ENCODE measurements around the gene ECT2L.

Gene ECT2L

DNA sequence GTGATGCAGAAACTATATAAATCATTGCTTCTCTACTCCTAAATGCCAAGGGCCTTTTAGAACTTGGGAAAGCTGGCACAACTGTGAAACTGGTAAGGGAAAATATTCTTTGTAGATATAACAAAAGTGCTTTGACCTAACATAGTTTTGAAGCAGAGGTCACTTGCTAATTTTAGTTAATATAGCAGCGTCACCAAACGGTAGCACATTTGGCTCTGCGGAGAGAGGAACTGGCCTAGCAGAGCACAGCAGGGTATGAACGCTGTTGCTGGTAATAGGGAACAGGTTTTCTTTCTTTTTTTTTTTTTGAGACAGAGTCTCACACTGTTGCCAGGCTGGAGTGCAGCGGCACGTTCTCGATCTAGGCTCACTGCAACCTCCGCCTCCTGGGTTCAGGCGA, 67.4 kb downstream of the ECT2L start:
- Mint-ChIP-seq H3K27me3 (peaks cover 16% of the 10 kb centered on the region), H3K9me3 (no peaks in the 10 kb centered on the region), H3K36me3 (ENCODE audit: low read depth) (no peaks in the 10 kb centered on the region), H3K27ac (no peak overlapping the region), H3K4me3 (no peak overlapping the region), H3K4me1 (ENCODE audit: low read depth) (peaks cover 4% of the 10 kb centered on the region)
- no peak for DNase-seq

GRCh38 chr6:138864343-138864890, 68.5 kb downstream of the ECT2L start:
- H3K27ac Mint-ChIP-seq, result no peak overlapping the region
- DNase-seq, result no peak
- peaks cover 4% of the 10 kb centered on the region for H3K4me1 Mint-ChIP-seq (ENCODE audit: low read depth)
- H3K27me3 Mint-ChIP-seq, result peaks cover 19% of the 10 kb centered on the region
- H3K9me3 Mint-ChIP-seq, result no peaks in the 10 kb centered on the region
- H3K36me3 Mint-ChIP-seq (ENCODE audit: low read depth), result no peaks in the 10 kb centered on the region
- H3K4me3 Mint-ChIP-seq, result no peak overlapping the region

DNA sequence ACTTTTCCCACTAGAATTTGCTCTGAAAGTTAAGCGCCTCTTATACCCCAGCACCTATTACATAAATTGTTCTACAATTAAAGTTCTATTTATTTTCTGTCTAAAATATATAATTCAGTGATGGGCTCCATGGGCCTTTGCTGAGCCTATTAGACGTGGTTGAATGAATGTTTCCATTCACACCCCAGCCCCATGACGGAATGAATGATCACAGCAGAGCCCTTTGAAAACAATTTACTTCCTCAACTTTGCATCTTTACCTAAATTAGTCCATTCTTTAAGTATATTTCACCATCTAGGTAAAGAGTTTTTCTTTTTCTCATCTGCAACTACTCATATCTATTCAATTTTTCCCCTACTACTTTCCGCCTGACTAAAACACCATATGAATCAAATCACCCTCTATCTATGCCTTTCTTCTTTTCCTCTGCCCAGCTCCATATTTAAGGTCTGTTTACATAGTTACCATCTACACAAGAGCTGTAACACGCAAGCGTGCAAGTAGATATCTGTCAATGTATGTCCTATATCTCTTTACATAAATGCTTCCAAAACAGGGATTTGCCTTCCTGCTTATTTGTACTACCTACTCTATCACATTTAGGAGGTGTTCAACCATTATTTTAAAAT, 69.7 kb downstream of the ECT2L start:
- no peaks in the 10 kb centered on the region for H3K36me3 Mint-ChIP-seq (ENCODE audit: low read depth)
- DNase-seq, result no peak
- H3K27me3 Mint-ChIP-seq, result peaks cover 19% of the 10 kb centered on the region
- no peaks in the 10 kb centered on the region for H3K9me3 Mint-ChIP-seq
- H3K4me1 Mint-ChIP-seq (ENCODE audit: low read depth), result peaks cover 13% of the 10 kb centered on the region
- H3K4me3 Mint-ChIP-seq, result no peak overlapping the region
- H3K27ac Mint-ChIP-seq, result no peak overlapping the region

DNA sequence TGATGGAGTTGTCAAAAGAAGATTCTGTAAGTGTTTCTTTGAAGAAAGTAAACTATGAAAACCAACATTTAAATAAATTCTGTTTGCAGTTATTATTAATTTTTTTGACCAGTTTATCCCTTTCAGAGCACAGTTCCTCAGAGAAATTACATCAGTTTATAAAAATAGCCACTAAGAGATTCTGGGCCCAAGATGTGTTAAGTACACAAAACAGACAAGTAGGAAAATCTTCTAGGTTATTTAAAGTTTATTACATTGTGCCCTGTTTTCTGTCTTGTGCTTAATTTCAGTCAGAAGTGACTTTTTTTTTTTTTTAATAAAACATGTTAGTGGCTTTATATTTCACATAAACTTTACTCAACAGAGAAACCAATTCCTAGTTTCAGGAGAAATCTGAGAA, 72.3 kb downstream of the ECT2L start:
- Mint-ChIP-seq H3K9me3 (no peaks in the 10 kb centered on the region), H3K27ac (no peak overlapping the region), H3K4me3 (no peak overlapping the region), H3K36me3 (ENCODE audit: low read depth) (no peaks in the 10 kb centered on the region), H3K4me1 (ENCODE audit: low read depth) (peaks cover 15% of the 10 kb centered on the region), H3K27me3 (peaks cover 12% of the 10 kb centered on the region)
- DNase-seq, result no peak

DNA sequence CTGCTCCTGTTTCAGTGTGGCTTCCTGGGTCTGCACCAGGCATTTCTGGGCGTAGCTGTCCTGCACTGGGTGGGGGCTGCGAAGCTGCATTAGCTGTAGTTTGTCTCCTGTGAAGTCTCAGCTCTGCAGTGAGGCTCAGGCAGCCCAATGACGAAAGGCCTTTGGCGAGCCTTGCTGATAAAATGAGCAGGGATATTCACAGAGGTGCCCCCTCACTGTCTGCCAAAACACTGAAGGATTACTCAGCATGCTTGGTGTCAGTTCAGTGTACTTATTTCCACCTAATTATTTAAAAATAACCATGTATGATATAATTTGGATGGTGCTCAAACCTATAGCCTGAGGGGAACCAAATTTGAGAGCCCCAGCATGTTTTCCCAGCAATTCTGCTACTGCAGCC, 73.5 kb downstream of the ECT2L start:
- Mint-ChIP-seq H3K27ac (no peak overlapping the region), H3K36me3 (ENCODE audit: low read depth) (no peaks in the 10 kb centered on the region), H3K4me3 (no peak overlapping the region), H3K4me1 (ENCODE audit: low read depth) (peaks cover 15% of the 10 kb centered on the region), H3K9me3 (no peaks in the 10 kb centered on the region), H3K27me3 (peaks cover 8% of the 10 kb centered on the region)
- no peak for DNase-seq

DNA sequence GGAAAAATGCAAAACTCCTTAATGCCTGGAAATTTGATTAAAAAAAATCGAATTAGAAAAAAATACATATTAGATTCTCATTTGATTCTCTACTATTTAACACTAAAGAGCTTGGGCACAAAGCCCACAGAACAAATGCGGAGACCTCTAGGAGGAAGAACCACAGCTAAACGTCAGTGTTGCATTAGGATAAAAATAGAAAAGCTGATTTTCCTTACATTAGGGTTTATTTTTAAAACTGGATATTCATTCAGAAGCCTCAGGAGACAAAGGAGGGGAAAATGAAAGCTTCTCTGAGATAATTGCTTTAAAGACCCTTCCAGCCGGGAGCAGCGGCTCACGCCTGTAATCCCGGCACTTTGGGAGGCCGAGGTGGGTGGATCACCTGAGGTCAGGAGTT, 77.3 kb downstream of the ECT2L start:
- no peak for DNase-seq
- H3K4me1 Mint-ChIP-seq (ENCODE audit: low read depth), result peaks cover 11% of the 10 kb centered on the region
- H3K4me3 Mint-ChIP-seq, result no peak overlapping the region
- no peak overlapping the region for H3K27ac Mint-ChIP-seq
- peaks cover 3% of the 10 kb centered on the region for H3K27me3 Mint-ChIP-seq
- no peaks in the 10 kb centered on the region for H3K36me3 Mint-ChIP-seq (ENCODE audit: low read depth)
- H3K9me3 Mint-ChIP-seq, result no peaks in the 10 kb centered on the region

DNA sequence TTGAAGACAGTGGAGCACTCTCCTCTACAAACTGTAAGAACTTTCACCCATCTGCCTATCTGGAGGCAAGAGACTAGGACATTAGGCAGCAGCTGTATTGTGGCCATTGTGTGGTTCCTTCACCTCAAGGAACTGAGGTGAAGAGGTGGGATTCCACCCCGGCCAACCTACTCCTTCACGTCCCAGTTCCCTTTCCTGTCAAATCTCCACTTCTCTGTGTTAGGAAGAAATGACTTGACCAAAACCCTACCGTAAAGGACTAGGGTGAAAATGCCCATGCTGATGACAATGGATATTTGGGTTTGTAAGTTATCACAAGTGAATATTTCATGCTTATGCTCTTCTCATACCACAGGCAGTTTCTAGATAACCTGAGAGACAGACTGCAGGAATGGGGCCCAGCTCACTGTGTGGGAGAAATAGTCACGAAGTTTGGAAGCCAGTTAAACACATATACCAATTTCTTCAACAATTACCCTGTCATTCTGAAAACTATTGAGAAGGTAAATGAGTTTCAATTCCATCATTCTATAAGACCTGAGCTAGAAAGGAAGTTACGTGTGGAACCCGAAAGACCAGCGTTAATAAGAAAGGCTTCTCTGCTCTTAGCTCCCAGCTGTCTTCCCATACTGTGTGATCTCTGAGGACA, 86.6 kb downstream of the ECT2L start:
- DNase-seq, result no peak
- H3K36me3 Mint-ChIP-seq (ENCODE audit: low read depth), result no peaks in the 10 kb centered on the region
- peaks cover 8% of the 10 kb centered on the region for H3K4me1 Mint-ChIP-seq (ENCODE audit: low read depth)
- H3K9me3 Mint-ChIP-seq, result no peaks in the 10 kb centered on the region
- no peak overlapping the region for H3K4me3 Mint-ChIP-seq
- peak overlapping the region; percentile 75 for H3K27ac Mint-ChIP-seq
- H3K27me3 Mint-ChIP-seq, result no peaks in the 10 kb centered on the region

- no peaks in the 10 kb centered on the region for H3K9me3 Mint-ChIP-seq
- no peaks in the 10 kb centered on the region for H3K36me3 Mint-ChIP-seq (ENCODE audit: low read depth)
- peaks cover 10% of the 10 kb centered on the region for H3K4me1 Mint-ChIP-seq (ENCODE audit: low read depth)
- H3K4me3 Mint-ChIP-seq, result no peak overlapping the region
- no peak for DNase-seq
- H3K27me3 Mint-ChIP-seq, result no peaks in the 10 kb centered on the region
- H3K27ac Mint-ChIP-seq, result no peak overlapping the region
Measured at GRCh38 chr6:138885156-138885819, 89.4 kb downstream of the ECT2L start.

DNA sequence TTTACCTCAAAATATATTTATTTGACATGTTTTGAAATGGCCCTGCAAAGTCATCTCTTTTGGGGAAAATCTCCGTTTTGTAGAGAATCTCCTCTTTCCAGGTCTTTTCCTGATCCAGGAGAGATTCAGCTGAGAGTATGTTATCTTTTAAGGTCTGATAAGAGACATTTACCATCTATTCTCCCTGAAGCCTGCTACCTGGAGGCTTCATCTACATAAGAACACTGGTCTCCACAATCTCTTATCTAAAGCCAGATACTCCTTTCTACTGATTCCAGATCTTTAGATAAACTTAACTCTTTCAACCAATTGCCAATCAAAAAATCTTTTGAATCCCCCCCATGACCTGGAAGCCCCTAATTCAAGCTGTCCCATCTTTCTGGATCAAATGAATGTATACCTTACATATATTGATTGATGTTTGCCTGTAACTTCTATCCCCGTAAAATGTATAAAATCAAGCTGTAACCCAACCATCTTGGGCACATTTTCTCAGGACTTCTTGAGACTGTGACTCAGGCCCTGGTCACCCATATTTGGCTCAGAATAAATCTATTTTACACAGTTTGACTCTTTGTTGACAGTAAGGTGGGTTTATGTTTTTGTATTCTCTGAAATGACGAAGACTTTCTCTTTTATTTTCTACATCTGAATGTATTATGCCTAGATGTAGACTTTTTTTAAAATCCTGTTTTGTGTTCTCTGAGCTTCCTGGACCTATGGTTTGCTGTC, 95.5 kb downstream of the ECT2L start:
- Mint-ChIP-seq H3K4me1 (ENCODE audit: low read depth) (peaks cover 9% of the 10 kb centered on the region), H3K27ac (no peak overlapping the region), H3K9me3 (no peaks in the 10 kb centered on the region), H3K4me3 (no peak overlapping the region), H3K36me3 (ENCODE audit: low read depth) (peaks cover 4% of the 10 kb centered on the region), H3K27me3 (no peaks in the 10 kb centered on the region)
- no peak for DNase-seq

DNA sequence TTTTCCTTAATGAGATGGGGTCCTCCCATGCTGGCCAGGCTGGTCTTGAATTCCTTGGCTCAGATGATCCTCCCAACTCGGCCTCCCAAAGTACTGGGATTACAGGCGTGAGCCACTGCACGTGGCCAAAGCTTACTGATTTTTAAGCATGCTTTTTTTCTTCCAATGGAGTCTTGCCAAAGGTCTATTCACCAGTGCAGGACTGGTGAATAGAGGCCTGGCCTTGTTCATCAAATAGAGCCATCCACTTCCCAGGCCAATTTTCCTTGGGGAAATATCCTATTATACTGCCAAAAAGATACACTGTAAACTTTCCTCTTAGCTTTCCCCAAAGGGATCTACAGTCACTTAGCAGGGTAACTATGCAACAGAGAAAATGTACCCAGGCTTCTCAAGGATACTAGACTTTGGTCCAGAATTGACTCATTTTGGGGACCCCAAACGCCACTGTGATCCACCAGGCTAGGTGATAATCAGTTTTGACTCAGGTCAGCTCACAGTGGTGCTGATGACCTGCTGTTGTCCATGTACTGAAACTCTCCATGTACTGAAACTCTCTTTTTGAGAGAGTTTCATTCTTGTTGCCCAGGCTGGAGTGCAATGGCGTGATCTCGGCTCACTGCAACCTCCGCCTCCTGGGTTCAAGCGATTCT, 100.3 kb downstream of the ECT2L start:
- no peak overlapping the region for H3K4me3 Mint-ChIP-seq
- no peaks in the 10 kb centered on the region for H3K9me3 Mint-ChIP-seq
- H3K27ac Mint-ChIP-seq, result no peak overlapping the region
- no peaks in the 10 kb centered on the region for H3K27me3 Mint-ChIP-seq
- H3K4me1 Mint-ChIP-seq (ENCODE audit: low read depth), result peaks cover 7% of the 10 kb centered on the region
- H3K36me3 Mint-ChIP-seq (ENCODE audit: low read depth), result peaks cover 43% of the 10 kb centered on the region
- no peak for DNase-seq

DNA sequence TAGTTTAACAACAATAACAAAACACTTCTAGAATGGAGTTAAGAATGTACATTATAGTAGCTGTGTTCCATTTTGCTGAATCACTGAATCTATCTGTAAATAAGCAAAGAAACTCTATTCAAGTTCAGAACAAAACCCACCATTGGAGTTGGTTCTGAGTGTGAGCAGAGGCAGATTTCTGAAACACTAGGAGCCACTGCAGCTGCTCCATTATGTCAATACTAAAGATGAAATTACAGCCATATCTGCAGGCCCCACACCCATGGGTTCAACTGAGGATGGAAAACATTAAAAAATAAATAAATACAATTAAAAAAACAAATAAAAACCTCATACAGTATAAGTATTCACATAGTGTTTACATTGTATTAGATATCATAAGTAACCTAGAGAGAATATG, 101.1 kb downstream of the ECT2L start:
- no peak overlapping the region for H3K27ac Mint-ChIP-seq
- H3K4me1 Mint-ChIP-seq (ENCODE audit: low read depth), result peaks cover 3% of the 10 kb centered on the region

DNA sequence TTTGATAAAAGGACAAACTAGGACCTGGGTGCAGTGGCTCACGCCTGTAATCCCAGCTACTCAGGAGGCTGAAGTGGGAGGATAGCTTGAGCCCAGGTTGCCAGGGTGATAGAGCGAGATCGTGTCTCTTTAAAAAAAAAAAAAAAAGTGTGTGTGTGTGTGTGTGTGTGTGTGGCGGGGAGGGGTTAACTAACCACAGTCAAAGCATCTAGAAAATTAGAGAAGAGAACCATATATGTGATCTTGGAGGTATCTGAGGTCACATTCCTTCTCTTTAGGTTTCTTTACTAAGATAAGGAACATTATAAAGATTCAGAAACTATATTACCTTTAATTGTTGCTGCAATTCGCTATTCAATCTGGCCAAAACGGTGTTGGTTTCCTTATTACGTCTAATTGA, 111.3 kb downstream of the ECT2L start:
- Mint-ChIP-seq H3K27ac (no peak overlapping the region), H3K4me1 (ENCODE audit: low read depth) (no peaks in the 10 kb centered on the region), H3K27me3 (no peaks in the 10 kb centered on the region), H3K4me3 (no peak overlapping the region), H3K36me3 (ENCODE audit: low read depth) (peaks cover 86% of the 10 kb centered on the region), H3K9me3 (no peaks in the 10 kb centered on the region)
- DNase-seq, result no peak

More for the DNA sequence above, 101.1 kb downstream of the ECT2L start:
- DNase-seq, result no peak
- no peaks in the 10 kb centered on the region for H3K9me3 Mint-ChIP-seq
- peaks cover 51% of the 10 kb centered on the region for H3K36me3 Mint-ChIP-seq (ENCODE audit: low read depth)
- no peak overlapping the region for H3K4me3 Mint-ChIP-seq
- H3K27me3 Mint-ChIP-seq, result no peaks in the 10 kb centered on the region

DNA sequence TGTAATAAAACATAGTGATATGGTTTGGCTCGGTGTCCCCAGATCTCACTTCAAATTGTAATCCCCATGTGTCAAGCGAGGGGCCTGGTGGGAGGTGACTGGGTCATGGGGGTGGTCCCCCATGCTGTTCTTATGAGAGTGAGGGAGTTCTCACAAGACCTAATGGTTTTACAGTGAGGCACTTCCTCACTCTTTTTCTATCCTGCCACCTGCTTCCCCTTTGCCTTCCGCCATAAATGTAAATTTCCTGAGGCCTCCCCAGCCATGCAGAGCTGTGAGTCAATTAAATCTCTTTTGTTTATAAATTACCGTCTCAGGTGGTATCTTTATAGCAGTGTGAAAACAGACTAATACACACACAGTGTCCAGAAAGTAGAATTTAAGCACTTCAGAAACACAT, 113.6 kb downstream of the ECT2L start:
- Mint-ChIP-seq H3K27ac (no peak overlapping the region), H3K4me3 (no peak overlapping the region), H3K36me3 (ENCODE audit: low read depth) (peaks cover 87% of the 10 kb centered on the region), H3K9me3 (no peaks in the 10 kb centered on the region), H3K27me3 (no peaks in the 10 kb centered on the region), H3K4me1 (ENCODE audit: low read depth) (no peaks in the 10 kb centered on the region)
- no peak for DNase-seq

GRCh38 chr6:138909975-138910374, 114.1 kb downstream of the ECT2L start:
- peaks cover 87% of the 10 kb centered on the region for H3K36me3 Mint-ChIP-seq (ENCODE audit: low read depth)
- H3K27me3 Mint-ChIP-seq, result no peaks in the 10 kb centered on the region
- DNase-seq, result no peak
- H3K4me3 Mint-ChIP-seq, result no peak overlapping the region
- H3K9me3 Mint-ChIP-seq, result no peaks in the 10 kb centered on the region
- H3K4me1 Mint-ChIP-seq (ENCODE audit: low read depth), result no peaks in the 10 kb centered on the region
- no peak overlapping the region for H3K27ac Mint-ChIP-seq
